ENCODE measurements around the gene SYNE4.

DNA sequence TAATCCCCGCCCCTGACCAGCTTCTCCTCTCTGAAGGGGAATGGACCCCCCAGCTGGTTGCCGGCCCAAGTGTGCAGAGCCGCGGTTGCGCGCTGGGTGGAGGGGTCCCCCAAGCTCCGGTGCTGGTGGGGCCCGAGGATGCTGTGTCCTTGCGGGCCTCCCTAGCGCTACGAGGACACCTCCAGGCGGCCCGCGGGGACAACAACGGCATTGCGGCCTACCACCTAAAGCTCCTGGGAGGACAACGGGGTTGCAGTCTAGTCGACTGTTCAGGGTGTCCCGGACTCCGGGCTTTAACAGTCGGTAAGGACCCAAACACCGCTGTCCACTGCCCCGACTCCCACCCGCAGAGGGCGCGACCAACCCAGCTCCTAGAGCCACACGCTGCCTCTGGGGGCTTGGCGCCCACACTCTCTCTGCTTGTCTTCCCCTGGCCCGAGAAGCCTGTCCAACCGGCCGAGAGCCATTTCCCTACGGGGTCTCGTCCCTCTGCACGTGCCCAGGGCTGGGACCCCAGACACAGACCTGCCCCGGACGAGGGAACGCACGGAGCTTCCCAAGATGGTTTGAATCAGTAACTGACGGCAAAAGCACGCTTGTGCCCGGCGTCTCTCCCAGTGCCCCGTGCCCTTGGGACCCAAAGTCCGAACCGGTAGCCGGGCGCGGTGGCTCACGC, 14.6 kb downstream of the SYNE4 start:
- TF ChIP-seq, protein P1, sequence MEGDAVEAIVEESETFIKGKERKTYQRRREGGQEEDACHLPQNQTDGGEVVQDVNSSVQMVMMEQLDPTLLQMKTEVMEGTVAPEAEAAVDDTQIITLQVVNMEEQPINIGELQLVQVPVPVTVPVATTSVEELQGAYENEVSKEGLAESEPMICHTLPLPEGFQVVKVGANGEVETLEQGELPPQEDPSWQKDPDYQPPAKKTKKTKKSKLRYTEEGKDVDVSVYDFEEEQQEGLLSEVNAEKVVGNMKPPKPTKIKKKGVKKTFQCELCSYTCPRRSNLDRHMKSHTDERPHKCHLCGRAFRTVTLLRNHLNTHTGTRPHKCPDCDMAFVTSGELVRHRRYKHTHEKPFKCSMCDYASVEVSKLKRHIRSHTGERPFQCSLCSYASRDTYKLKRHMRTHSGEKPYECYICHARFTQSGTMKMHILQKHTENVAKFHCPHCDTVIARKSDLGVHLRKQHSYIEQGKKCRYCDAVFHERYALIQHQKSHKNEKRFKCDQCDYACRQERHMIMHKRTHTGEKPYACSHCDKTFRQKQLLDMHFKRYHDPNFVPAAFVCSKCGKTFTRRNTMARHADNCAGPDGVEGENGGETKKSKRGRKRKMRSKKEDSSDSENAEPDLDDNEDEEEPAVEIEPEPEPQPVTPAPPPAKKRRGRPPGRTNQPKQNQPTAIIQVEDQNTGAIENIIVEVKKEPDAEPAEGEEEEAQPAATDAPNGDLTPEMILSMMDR (IDR thresholded peaks at IDR 0.05; ENCODE audit: insufficient read depth, low read depth, low read length) = no peak
- TF ChIP-seq EZH2 (IDR thresholded peaks at IDR 0.05; ENCODE audit: insufficient read depth, low read length) = no peak

Measured in astrocyte (in vitro differentiated cells and primary cell).